Activated CD8-positive, alpha-beta T cell treated with anti-CD3 and anti-CD28 coated beads for 36 hours (primary cell): ENCODE data around the gene DNASE1. TPM values are rescaled to one million over a fixed set of nuclear protein-coding genes. Genes with fewer than 3 reads are reported as not detected.

Experiments
- ATAC-seq: fragments of 200-7000 bp; cut with Tn5 transposase; one replicate; pipeline ENCODE4 v1.10.0; 2021; ENCODE audit warnings: mild to moderate bottlenecking, moderate library complexity
- CTCF ChIA-PET: fragments of 350-600 bp; sonication (Branson Sonifier 250); formaldehyde crosslinking; loops from one replicate; lab custom pipeline; 2021; ENCODE audit warnings: antibody characterized with exemption; lab: Charles Lee
- POLR2A ChIA-PET: fragments of 350-600 bp; sonication (Branson Sonifier 250); formaldehyde crosslinking; loops from one replicate; lab custom pipeline; 2021; ENCODE audit warnings: antibody characterized with exemption; lab: Charles Lee
- DNase-seq: peaks from one replicate; pipeline ENCODE4 v3.0.0-alpha.2; 2020
- H3K27ac Mint-ChIP-seq: one replicate; pipeline ENCODE4 v1.8.0; 2021; ENCODE audit warnings: mild to moderate bottlenecking, mixed read lengths
- H3K27me3 Mint-ChIP-seq: one replicate; pipeline ENCODE4 v1.8.0; 2021; ENCODE audit warnings: mixed read lengths
- H3K36me3 Mint-ChIP-seq: one replicate; pipeline ENCODE4 v1.8.0; 2021; ENCODE audit warnings: low read depth, mixed read lengths
- H3K4me1 Mint-ChIP-seq: one replicate; pipeline ENCODE4 v1.8.0; 2021; ENCODE audit warnings: low read depth, mixed read lengths
- H3K4me3 Mint-ChIP-seq: one replicate; pipeline ENCODE4 v1.8.0; 2021; ENCODE audit warnings: mild to moderate bottlenecking, moderate library complexity, mixed read lengths
- H3K9me3 Mint-ChIP-seq: one replicate; pipeline ENCODE4 v1.8.0; 2021; ENCODE audit warnings: mixed read lengths
- CTCF ChIP-seq: fragments of 200-600 bp; IDR thresholded peaks from one replicate; pipeline ENCODE4 v1.8.0; 2022; ENCODE audit warnings: antibody characterized with exemption, mild to moderate bottlenecking
- intact Hi-C: fragments of 100-400 bp; cut with micrococcal nuclease; formaldehyde crosslinking; loops from one replicate; pipeline ENCODE4 v1.10.0; 2022
- total RNA-seq, 2 experiments: library from RNA; stranded (reverse); gene quantifications; one replicate each; pipeline ENCODE4 v1.2.3, GENCODE V29; 2021

Gene DNASE1
- total RNA-seq, 2 experiments from 2014 or later, result 11.8 to 12.1 TPM

GRCh38 chr16:3645504-3646347 lies 8.8 kb upstream of the DNASE1 start:
- no peaks in the 10 kb centered on the region for H3K36me3 Mint-ChIP-seq
- H3K9me3 Mint-ChIP-seq, result no peaks in the 10 kb centered on the region
- intact Hi-C loops, result loop anchor here (10.0 kb wide), 1 partner anchor 121 kb away; no protein-coding TSS in a partner anchor
- ChIA-PET POLR2A (no interaction called here), CTCF (interaction anchor here (2.1 kb wide), 1 partner anchor 44 kb away, joined by 7 read pairs; no protein-coding TSS in a partner anchor)
- ATAC-seq, result no peak
- no peaks in the 10 kb centered on the region for H3K27me3 Mint-ChIP-seq
- DNase-seq, result no peak
- H3K4me1 Mint-ChIP-seq, result peaks cover 3% of the 10 kb centered on the region
- no peak overlapping the region for H3K27ac Mint-ChIP-seq
- H3K4me3 Mint-ChIP-seq, result no peak overlapping the region
- TF ChIP-seq CTCF, result no peak

DNA sequence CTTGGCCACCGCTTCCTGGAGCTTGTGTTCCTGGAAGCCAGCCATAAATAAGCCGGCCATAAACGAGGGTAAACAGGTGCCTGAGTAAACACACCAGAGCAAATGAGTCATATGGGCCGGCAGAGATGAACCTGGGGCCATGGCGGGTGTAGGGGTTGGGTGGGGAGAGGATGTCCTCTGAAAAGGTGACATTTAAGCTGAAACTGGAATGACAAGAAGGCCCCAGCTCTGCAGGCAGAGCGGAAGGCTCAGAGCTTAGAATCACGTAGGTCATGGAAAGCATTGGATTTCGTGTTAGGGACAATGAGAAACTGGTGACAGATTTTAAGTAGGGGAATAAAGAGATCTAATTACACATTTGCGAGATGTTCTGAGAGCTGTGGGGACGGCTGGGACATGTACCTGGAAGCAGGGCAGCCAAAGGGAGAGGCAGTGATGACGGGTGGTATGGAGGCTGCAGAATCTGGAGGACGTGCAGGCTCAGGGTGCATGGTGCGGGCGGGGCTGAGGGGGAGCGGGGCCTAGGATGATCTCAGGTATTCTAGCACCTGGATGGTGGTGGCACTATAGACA lies 8.1 kb upstream of the DNASE1 start:
- H3K9me3 Mint-ChIP-seq, result no peaks in the 10 kb centered on the region
- H3K4me3 Mint-ChIP-seq, result no peak overlapping the region
- CTCF ChIA-PET, result interaction anchor here (2.1 kb wide), 1 partner anchor 44 kb away, joined by 7 read pairs; no protein-coding TSS in a partner anchor
- no peaks in the 10 kb centered on the region for H3K27me3 Mint-ChIP-seq
- POLR2A ChIA-PET, result no interaction called here
- no peaks in the 10 kb centered on the region for H3K36me3 Mint-ChIP-seq
- H3K4me1 Mint-ChIP-seq, result peaks cover 3% of the 10 kb centered on the region
- ATAC-seq (no peak), DNase-seq (no peak)
- intact Hi-C loops, result loop anchor here (10.0 kb wide), 1 partner anchor 122 kb away; no protein-coding TSS in a partner anchor
- H3K27ac Mint-ChIP-seq, result peak overlapping the region; percentile 18
- TF ChIP-seq CTCF, result no peak

- Mint-ChIP-seq H3K36me3 (peaks cover 3% of the 10 kb centered on the region), H3K27me3 (no peaks in the 10 kb centered on the region), H3K9me3 (no peaks in the 10 kb centered on the region), H3K4me1 (peaks cover 3% of the 10 kb centered on the region), H3K27ac (no peak overlapping the region), H3K4me3 (no peak overlapping the region)
- no peak for TF ChIP-seq CTCF
- ChIA-PET CTCF (interaction anchor here (1.3 to 1.4 kb wide), 2 partner anchors 12 to 25 kb away, joined by 3 to 4 read pairs; no protein-coding TSS in a partner anchor), POLR2A (no interaction called here)
- intact Hi-C loops, result no loop called here
- ATAC-seq (no peak), DNase-seq (no peak)
These were observed 3.7 kb upstream of the DNASE1 start for GRCh38 chr16:3650631-3651265.

DNA sequence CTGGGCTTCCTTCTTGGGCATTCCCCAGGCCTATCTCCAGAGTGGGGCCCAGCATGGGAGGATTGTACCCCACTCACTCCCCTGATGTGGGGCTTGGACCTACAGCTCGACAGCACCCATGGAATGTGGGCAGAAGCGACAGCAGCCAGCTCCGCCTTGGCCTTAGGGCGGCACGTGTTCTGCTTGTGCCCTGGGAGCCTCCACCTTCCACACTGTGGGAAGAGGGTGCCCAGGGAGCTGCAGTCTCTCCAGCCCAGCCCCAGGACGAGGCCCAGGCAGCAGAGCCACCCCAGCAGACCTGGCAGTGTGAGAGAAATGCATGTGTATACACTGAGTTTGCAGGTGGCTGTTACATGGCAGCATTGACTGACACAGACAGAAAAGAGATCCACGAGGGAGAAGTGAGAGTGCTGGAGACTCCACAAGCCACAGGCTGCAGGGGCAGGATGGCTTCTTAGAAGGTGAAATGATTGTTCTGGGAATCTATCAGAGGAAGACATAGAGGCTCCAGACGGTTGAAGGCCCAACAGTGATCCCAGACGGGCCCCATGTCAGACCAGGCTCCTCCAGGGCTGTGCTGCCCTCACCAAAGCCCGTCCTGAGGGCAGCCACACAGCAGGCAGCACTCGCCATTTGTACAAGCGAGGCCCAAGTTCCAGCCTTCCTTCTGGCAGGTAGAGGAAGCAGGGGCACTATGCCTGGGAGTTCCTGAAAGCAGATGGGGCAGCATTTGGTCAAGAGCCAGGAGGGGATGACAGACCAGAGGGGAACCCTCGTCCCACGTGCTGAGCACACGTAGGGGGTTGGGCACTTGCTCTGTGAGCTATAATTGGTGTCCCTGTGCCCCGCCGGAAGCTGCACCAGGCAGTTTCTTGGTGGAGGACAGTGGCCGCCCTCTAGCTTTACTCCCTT lies 2.8 kb upstream of the DNASE1 start:
- ChIA-PET POLR2A (no interaction called here), CTCF (no interaction called here)
- Mint-ChIP-seq H3K27me3 (no peaks in the 10 kb centered on the region), H3K4me3 (no peak overlapping the region), H3K27ac (peak overlapping the region; percentile 36), H3K9me3 (no peaks in the 10 kb centered on the region), H3K4me1 (peaks cover under 1% of the 10 kb centered on the region), H3K36me3 (peaks cover 5% of the 10 kb centered on the region)
- DNase-seq (no peak), ATAC-seq (no peak)
- no peak for TF ChIP-seq CTCF
- intact Hi-C loops, result no loop called here
